IgD-negative memory B cell (primary cell): ENCODE measurements around the gene VRK3. TPM values are rescaled to one million over a fixed set of nuclear protein-coding genes. Genes with fewer than 3 reads are reported as not detected.
A peak's percentile ranks its signal among the peaks of the same experiment; 100 is the strongest.
"Not testable (repeated sequence)": the region's sequence is repeated elsewhere in the genome, so short reads cannot be mapped to it uniquely, and the experiment has no call there.

Experiments
- H3K27ac Mint-ChIP-seq, 3 donors: one replicate each; pipeline ENCODE4 v1.8.0; 2020 to 2022; ENCODE audit warnings: mild to moderate bottlenecking in 3 of 3, mixed read lengths in 3 of 3, moderate library complexity in 1 of 3
- H3K27me3 Mint-ChIP-seq: one replicate; pipeline ENCODE4 v1.8.0; 2021; ENCODE audit warnings: mixed read lengths
- H3K36me3 Mint-ChIP-seq: one replicate; pipeline ENCODE4 v1.8.0; 2020; ENCODE audit warnings: mild to moderate bottlenecking, mixed read lengths
- H3K4me1 Mint-ChIP-seq, 3 donors: one replicate each; pipeline ENCODE4 v1.8.0; 2020 to 2022; ENCODE audit warnings: mixed read lengths in 3 of 3, mild to moderate bottlenecking in 1 of 3
- H3K4me3 Mint-ChIP-seq, 4 donors: one replicate each; pipeline ENCODE4 v1.8.0; 2020 to 2022; ENCODE audit warnings: mild to moderate bottlenecking in 4 of 4, mixed read lengths in 4 of 4, moderate library complexity in 3 of 4
- H3K9me3 Mint-ChIP-seq, 3 donors: one replicate each; pipeline ENCODE4 v1.8.0; 2020 to 2021; ENCODE audit warnings: mixed read lengths in 3 of 3, mild to moderate bottlenecking in 1 of 3
- polyA plus RNA-seq: library from polyadenylated mRNA; unstranded; fragments of 300-500 nt; fragmentation: Illumina TruSeq; gene quantifications from one replicate; pipeline ENCODE4 v1.2.3, GENCODE V29; 2021

VRK3 gene
- polyA plus RNA-seq, 1 donor from 2014 or later, result 87.5 TPM

DNA sequence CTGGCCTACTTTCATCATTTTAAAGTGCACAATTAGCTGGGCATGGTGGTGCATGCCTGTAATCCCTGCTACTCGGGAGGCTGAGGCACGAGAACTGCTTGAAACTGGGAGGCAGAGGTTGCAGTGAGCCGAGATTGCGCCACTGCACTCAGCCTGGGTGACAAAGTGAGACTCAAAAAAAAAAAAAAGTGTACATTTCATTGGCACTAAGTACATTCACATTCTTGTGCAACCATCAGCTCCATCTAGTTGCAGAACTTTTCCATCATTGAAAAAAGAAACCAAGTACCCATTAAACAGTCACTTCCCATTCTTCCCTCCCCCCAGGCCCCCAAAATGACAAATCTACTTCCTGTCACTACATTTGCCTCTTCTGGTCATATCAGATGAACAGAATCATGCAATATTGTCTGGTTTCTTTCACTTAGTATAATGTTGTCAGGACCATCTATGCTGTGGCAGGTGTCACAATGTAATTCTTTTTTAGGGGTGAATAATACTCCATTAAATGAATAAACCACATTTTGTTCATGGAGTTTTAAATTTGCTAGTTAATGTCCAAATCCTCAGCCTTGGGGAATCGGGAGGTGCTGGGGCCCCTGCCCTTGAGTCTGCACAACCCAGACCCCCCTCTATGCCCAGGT lies 56.8 kb downstream of the VRK3 start:
- peaks cover 6% of the 10 kb centered on the region for H3K27me3 Mint-ChIP-seq
- peak overlapping the region in 1 of 4 donors; percentile 57 for H3K4me3 Mint-ChIP-seq
- no peaks in the 10 kb centered on the region for H3K36me3 Mint-ChIP-seq
- peaks cover 0 to 3% (median 2%) of the 10 kb centered on the region in 3 donors for H3K9me3 Mint-ChIP-seq
- H3K27ac Mint-ChIP-seq, result no peak overlapping the region
- peaks cover 0 to 8% (median 5%) of the 10 kb centered on the region in 3 donors for H3K4me1 Mint-ChIP-seq

DNA sequence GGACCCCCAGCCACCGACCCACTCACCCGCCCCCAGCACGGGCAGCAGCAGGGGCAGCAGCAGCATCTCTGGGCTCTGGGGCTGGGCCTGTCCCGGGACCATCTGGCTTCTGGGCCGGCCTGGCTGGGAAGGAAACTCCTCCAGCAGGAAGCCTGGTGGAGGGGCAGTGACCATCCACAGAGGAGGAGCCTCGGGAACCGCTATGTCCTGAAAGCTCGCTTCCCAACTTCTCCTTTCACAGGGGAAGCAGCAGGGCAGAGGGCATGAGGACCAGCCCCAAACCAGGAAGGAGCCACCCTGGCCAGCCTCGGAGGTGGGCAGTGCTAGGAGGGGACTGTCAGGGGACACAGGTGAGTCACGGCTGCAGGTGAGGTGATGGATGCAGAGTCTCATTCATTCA lies 64.2 kb downstream of the VRK3 start, which contains the start of gene SIGLEC11:
SIGLEC11 (minus strand) TSS at position 193 of the 400 bp plus-strand sequence; CDS start at position 102, 91 bp downstream.
- not testable (repeated sequence) for H3K27me3 Mint-ChIP-seq, H3K4me3 Mint-ChIP-seq, H3K9me3 Mint-ChIP-seq, H3K36me3 Mint-ChIP-seq, H3K4me1 Mint-ChIP-seq
- peak within 1 kb of the TSS in 1 of 3 donors; percentile 87 for H3K27ac Mint-ChIP-seq

DNA sequence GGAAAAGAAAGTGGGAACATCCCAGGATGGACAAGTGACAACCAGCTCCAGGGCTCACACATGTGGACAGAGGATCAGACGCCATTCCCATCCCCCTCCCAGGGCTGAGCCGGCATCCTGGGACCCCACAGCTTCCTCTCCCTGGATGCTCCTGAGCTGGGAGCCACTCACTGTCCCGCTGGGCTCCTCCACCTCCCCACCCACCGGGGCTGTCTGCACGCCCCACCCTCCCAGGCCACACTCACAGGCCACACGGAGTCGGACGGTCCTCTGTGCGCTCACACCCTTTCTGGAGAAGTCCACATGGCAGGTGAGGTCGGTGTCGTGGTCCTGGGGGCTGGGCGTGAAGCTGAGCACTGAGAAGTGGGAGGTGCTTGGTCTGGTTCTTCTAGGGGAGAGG lies 65.3 kb downstream of the VRK3 start:
- H3K4me3 Mint-ChIP-seq, H3K9me3 Mint-ChIP-seq, H3K36me3 Mint-ChIP-seq, H3K27me3 Mint-ChIP-seq, H3K27ac Mint-ChIP-seq, H3K4me1 Mint-ChIP-seq: not testable (repeated sequence)

DNA sequence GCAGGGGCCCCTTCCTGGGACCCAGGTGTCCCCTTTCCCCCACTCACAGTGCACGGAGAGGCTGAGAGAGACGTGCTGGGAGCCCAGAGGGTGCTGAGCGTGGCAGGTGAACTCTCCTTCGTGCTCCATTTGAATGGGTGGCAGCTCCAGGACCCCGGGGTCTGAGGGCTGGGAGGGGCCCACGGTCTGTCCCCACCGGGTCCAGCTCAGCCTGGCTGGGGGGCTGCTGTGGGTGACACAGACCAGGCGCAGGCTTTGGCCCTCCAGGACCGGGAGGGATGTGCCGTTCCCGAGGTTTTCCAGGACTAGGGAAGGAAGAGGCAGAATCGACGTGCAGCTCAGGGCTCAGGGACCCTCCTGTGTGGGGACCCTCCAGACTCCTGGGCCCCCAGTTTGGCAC lies 66.6 kb downstream of the VRK3 start:
- not testable (repeated sequence) for H3K36me3 Mint-ChIP-seq, H3K4me1 Mint-ChIP-seq

DNA sequence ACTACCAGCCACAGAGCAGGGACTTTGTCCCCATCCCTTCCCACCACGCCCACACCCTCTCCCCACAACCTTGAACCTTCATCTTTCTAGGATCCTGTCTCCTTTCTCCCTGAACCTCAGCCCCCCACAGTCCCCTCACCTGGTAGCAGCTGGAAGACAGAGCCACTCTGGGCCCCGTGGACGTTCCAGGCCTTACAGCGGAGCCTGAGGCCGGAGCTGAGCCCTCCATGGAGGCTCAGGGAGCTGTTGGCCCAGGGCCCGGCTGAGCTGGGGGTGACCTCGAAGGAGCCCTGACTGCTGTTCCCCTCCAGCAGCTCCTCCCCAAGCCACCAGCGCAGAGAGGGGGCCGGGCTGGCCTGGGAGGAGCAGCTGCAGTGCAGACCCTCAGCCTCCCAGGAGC lies 67.0 kb downstream of the VRK3 start:
- peaks cover 12% of the 10 kb centered on the region for H3K27me3 Mint-ChIP-seq
- not testable (repeated sequence) for H3K4me3 Mint-ChIP-seq, H3K9me3 Mint-ChIP-seq, H3K36me3 Mint-ChIP-seq, H3K27ac Mint-ChIP-seq
- peaks cover 8 to 14% (median 12%) of the 10 kb centered on the region in 3 donors for H3K4me1 Mint-ChIP-seq

More for the DNA sequence above, 66.6 kb downstream of the VRK3 start:
- H3K27me3 Mint-ChIP-seq, H3K4me3 Mint-ChIP-seq, H3K9me3 Mint-ChIP-seq, H3K27ac Mint-ChIP-seq: not testable (repeated sequence)

DNA sequence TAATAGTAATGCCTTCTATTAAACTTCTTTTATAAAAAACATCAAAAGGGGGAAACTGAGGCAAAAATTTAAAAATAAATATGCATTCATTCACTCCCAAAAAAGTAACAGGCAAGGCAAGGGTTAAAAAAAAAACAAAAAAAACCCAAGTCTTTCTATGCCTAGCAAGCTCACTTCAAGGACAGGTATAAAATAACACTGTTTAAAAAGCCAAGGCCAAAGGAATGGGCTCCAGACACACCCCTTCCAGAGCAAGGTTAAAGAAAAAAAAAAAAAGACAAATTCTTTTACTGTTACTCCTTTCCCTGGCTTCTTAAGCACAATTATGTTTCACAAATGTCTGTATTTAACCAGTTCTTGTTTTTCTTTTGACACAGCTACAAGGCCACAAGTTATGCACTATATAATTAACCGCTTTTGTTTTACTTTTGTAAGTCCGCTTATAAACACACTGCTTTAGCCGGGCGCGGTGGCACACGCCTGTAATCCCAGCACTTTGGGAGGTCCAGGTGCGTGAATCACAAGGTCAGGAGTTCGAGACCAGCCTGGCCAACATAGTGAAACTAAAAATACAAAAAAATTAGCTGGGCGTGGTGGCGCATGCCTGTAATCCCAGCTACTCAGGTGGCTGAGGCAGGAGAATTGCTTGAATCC lies 67.8 kb downstream of the VRK3 start:
- Mint-ChIP-seq H3K36me3 (no peaks in the 10 kb centered on the region), H3K4me3 (no peak overlapping the region), H3K9me3 (peaks cover 0 to 2% (median 2%) of the 10 kb centered on the region in 3 donors), H3K27me3 (peaks cover 13% of the 10 kb centered on the region), H3K4me1 (peaks cover 8 to 14% (median 12%) of the 10 kb centered on the region in 3 donors), H3K27ac (no peak overlapping the region)

DNA sequence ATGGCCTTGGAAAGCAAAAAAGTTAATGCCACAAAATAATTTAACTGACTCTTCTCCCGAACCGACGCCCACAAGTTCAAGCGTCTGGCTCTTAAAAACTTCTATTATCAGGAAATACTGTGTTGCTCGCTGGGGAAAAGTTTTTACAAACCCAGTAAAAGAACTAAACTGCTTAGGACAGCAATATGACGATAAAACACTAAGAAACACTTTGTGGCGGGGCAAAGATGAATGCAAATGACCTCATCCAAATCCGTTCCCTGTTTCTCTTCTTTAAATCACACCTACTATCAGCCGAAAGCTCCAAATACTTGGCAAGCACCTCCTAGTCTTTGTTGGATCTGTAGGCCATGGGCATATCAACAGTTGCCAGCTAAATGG lies 69.1 kb downstream of the VRK3 start:
- H3K27ac Mint-ChIP-seq, result no peak overlapping the region
- H3K9me3 Mint-ChIP-seq, result peaks cover 0 to under 1% (median 0%) of the 10 kb centered on the region in 3 donors
- H3K4me3 Mint-ChIP-seq, result no peak overlapping the region
- peaks cover 13% of the 10 kb centered on the region for H3K27me3 Mint-ChIP-seq
- peaks cover 8 to 16% (median 12%) of the 10 kb centered on the region in 3 donors for H3K4me1 Mint-ChIP-seq
- H3K36me3 Mint-ChIP-seq, result no peaks in the 10 kb centered on the region

DNA sequence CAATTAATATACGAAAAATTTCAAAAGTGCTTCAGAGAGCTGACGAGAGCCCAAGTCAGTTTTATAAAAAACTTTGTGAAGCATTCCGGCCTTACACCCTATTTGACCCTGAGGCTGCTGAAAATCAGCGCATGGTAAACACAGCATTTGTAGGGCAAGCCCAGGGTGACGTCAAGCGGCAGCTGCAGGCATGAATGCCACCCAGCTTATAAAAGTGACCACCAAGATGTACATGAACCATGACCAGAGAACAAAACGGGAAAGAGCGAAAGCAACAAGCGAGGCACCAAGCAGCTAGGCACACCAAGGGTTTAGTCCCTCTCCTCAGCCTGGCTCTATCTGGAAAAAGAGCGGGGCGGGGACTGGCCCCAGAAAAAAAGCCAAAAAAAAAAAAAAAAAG lies 70.2 kb downstream of the VRK3 start:
- Mint-ChIP-seq H3K36me3 (no peaks in the 10 kb centered on the region), H3K27ac (no peak overlapping the region), H3K9me3 (no peaks in the 10 kb centered on the region), H3K4me3 (no peak overlapping the region), H3K27me3 (peaks cover 13% of the 10 kb centered on the region), H3K4me1 (peaks cover 8 to 16% (median 12%) of the 10 kb centered on the region in 3 donors)

DNA sequence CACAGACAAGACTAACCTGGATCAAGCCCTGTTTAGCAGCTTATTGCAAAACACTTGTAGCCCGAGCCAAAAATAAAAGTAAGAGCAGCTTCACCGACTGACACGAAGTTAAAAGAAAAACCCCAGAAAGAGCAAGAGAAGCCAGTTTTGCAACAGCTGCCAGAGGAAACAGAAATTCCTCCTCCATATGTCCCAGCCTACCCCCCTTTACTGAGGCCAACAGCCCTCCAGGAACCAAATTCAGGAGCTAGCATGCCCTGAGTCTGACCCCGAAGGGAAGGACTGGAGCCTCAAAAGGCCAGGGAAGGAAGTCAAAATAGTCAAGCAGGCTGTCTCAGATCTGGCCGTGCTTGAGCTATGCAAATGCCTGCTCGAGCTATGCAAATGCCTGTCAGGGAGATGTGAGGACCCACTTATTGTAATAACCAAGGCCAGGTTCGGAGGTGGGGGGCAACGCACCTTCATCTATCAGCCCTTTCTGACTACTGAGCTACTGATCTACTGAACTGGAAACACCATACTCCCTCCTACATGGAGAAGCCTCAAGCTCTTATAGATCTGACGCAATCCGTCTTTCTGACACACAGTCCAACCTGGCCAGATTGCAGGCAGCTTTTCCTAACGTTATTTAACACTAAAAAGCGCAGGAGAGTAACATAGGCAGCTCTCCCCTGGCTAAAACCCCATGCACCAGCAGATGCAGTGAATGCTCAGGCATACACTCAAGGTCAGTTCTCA lies 70.9 kb downstream of the VRK3 start:
- no peaks in the 10 kb centered on the region for H3K9me3 Mint-ChIP-seq
- peaks cover 18% of the 10 kb centered on the region for H3K27me3 Mint-ChIP-seq
- peak overlapping the region in 2 of 4 donors; percentile 25 to 38 for H3K4me3 Mint-ChIP-seq
- H3K4me1 Mint-ChIP-seq, result peaks cover 8 to 16% (median 12%) of the 10 kb centered on the region in 3 donors
- H3K36me3 Mint-ChIP-seq, result no peaks in the 10 kb centered on the region
- H3K27ac Mint-ChIP-seq, result no peak overlapping the region

DNA sequence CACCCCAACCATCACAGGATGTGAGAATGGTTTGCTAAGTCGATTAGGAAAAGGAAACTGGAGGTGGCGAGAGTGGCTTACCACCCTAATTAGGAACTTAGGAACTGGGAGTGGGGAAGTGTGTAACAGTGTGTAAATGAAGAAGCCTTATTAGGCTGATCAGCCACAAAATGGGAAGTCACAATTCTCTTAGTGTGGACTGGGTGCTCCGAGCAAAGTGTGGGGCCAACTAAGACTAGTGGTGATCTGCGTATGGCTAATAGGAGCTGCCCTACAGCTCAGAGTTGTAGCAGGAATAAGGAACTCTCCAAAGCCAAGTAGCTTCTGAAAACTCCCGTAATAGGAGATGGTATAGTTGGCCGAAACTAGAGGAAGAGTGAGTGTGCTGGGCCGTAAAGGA lies 71.8 kb downstream of the VRK3 start:
- H3K27ac Mint-ChIP-seq, result no peak overlapping the region
- H3K27me3 Mint-ChIP-seq, result peaks cover 23% of the 10 kb centered on the region
- peaks cover 8 to 16% (median 12%) of the 10 kb centered on the region in 3 donors for H3K4me1 Mint-ChIP-seq

DNA sequence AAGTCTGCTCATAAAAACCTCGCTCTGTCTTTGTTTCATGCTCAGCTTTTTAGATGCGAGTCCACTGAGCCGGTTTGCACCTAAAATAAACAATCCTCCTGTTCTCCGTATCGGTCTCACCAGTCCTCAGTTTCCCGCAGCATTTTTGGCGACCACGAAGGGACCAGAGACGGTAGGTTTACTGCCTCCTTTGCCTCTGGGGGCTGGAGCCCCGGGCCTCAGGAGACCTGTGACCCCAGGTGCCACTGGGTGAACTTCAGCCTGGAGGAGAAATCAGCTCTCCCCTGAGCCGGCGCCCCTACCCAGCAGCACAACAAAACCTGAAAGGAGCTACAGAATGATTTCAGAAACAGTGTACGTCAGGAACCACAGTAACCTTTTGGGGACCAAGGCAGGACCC lies 72.3 kb downstream of the VRK3 start:
- H3K4me1 Mint-ChIP-seq, result peaks cover 8 to 16% (median 12%) of the 10 kb centered on the region in 3 donors
- H3K27ac Mint-ChIP-seq, result no peak overlapping the region
- H3K36me3 Mint-ChIP-seq, result no peaks in the 10 kb centered on the region
- no peak overlapping the region for H3K4me3 Mint-ChIP-seq
- H3K9me3 Mint-ChIP-seq, result no peaks in the 10 kb centered on the region
- H3K27me3 Mint-ChIP-seq, result peaks cover 23% of the 10 kb centered on the region

More for the DNA sequence above, 71.8 kb downstream of the VRK3 start:
- Mint-ChIP-seq H3K36me3 (no peaks in the 10 kb centered on the region), H3K9me3 (no peaks in the 10 kb centered on the region), H3K4me3 (no peak overlapping the region)

DNA sequence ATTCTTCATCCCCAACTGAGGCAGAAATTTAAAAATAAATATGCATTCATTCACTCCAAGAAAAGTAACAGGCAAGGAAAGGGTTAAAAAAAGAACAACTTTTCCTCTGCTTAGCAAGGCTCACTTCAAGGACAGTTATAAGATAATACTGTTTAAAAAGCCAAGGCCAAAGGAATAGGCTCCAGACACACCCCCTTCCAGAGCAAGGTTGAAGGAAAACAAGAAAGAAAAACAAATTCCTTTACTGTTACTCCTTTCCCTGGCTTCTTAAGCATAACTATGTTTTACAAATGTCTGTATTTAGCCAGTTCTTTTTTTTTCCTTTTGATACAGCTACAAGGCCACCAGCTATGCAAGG lies 72.7 kb downstream of the VRK3 start:
- H3K27ac Mint-ChIP-seq, result no peak overlapping the region
- H3K36me3 Mint-ChIP-seq, result no peaks in the 10 kb centered on the region
- no peak overlapping the region for H3K4me3 Mint-ChIP-seq
- no peaks in the 10 kb centered on the region for H3K9me3 Mint-ChIP-seq
- peaks cover 8 to 16% (median 12%) of the 10 kb centered on the region in 3 donors for H3K4me1 Mint-ChIP-seq
- H3K27me3 Mint-ChIP-seq, result peaks cover 23% of the 10 kb centered on the region

DNA sequence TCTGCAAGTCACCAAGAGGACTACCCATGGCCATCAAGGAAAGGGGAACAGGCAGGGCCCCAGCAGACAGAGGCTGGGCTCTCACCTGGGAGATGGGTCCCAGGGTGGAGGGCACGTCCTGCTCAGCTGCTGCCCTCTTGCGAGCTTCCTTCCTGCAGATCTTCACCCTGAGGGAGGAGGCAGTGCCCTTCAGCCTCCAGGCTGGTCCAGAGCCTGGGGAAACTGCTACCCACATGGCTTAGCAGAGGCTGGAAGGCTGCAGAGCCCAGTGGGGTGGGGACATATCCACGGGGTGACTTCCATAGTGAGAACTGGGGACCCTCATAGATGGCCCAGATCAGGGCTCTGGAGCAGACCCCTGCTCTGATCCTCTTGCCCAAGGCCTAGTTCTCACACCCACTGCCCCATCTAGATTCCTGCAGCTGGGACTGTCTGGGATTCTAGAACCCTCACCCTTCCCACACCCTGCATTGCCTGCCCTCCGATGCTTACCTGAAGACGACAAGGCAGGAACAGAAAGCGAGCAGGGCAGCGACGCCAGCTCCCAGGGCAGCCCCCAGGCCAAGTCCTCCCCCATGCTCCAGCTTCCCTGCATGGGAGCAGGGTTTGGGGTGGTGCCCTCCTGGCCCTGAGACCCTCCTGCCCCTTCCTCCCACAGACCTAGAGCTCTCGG lies 73.2 kb downstream of the VRK3 start:
- H3K27me3 Mint-ChIP-seq, result peaks cover 23% of the 10 kb centered on the region
- H3K27ac Mint-ChIP-seq, result no peak overlapping the region
- no peak overlapping the region for H3K4me3 Mint-ChIP-seq
- H3K9me3 Mint-ChIP-seq, result no peaks in the 10 kb centered on the region
- H3K4me1 Mint-ChIP-seq, result peaks cover 8 to 16% (median 12%) of the 10 kb centered on the region in 3 donors
- H3K36me3 Mint-ChIP-seq, result no peaks in the 10 kb centered on the region

DNA sequence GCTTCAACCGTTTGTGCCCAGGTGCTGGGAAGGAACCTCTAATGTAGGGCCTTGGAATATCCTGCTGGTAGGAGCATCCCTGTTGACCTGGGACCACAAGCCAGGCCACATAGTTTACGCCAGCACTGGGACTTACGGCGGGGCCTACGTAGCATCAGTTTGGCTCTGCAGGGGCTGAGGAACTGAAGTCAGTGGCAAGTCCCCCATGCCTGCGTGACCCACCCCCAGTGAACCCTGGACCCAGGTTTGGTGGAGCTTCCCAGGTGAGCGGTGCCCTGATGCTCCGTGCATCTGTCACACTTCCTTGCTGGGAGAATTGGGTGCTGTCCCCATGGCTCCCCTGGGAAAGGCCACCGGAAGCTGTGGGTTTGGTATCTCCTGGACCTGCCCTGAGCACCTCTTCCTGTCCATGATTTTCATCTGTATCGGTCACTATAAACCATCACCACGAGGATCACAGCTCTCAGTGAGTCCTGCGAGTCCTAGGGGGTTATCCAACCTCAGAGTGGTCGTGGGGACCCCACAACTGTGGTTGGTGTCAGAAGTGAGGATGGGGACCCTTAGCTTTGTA lies 74.1 kb downstream of the VRK3 start:
- Mint-ChIP-seq H3K4me1 (peaks cover 8 to 16% (median 12%) of the 10 kb centered on the region in 3 donors), H3K27me3 (peaks cover 26% of the 10 kb centered on the region), H3K27ac (no peak overlapping the region), H3K4me3 (no peak overlapping the region), H3K9me3 (no peaks in the 10 kb centered on the region), H3K36me3 (no peaks in the 10 kb centered on the region)

DNA sequence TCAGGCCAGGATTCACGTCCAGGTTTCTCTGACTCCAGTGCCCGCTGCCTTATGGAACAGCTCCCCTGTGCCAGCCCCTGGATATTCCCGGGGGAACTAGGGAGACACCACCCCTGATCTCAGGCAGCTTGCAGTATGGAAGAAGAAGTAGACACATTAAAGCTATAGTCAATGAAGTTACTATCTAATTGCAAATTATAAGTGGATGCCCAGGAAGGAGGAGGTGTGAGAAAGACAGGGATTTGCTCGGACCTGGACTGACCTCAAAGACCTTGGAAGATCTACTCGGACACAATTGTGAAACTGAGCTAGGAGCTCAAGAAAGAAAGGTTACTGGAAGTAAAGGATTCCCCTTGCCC lies 74.6 kb downstream of the VRK3 start:
- Mint-ChIP-seq H3K36me3 (no peaks in the 10 kb centered on the region), H3K4me1 (peaks cover 8 to 16% (median 12%) of the 10 kb centered on the region in 3 donors), H3K27ac (no peak overlapping the region), H3K27me3 (peaks cover 25% of the 10 kb centered on the region), H3K9me3 (peaks cover 0 to 1% (median 0%) of the 10 kb centered on the region in 3 donors), H3K4me3 (no peak overlapping the region)
